ENCODE data around the gene IL17REL.

- no peak for TF ChIP-seq CTCF (IDR thresholded peaks at IDR 0.05)
- peak; percentile 43 for TF ChIP-seq POLR2A (IDR thresholded peaks at IDR 0.05)
These were observed 58.2 kb downstream of the IL17REL start for GRCh38 chr22:49954354-49954753.
